Measurements from ENCODE around the gene LRP1B.
"Not testable (repeated sequence)": the region's sequence is repeated elsewhere in the genome, so short reads cannot be mapped to it uniquely, and the experiment has no call there.

LRP1B gene

GRCh38 chr2:140964324-140964723 lies 1166.5 kb downstream of the LRP1B start:
- DNase-seq: not testable (repeated sequence)

- no peak for DNase-seq
These were observed 1180.9 kb downstream of the LRP1B start for GRCh38 chr2:140949932-140950331.

GRCh38 chr2:140947236-140947635 lies 1183.6 kb downstream of the LRP1B start:
- DNase-seq: no peak

- DNase-seq: no peak
These were observed 1186.9 kb downstream of the LRP1B start for GRCh38 chr2:140943867-140944266.

- DNase-seq: no peak
These were observed 1188.5 kb downstream of the LRP1B start for GRCh38 chr2:140942284-140942683.

- DNase-seq: no peak
These were observed 1201.0 kb downstream of the LRP1B start for GRCh38 chr2:140929849-140930248.

- DNase-seq: no peak
These were observed 1212.4 kb downstream of the LRP1B start for GRCh38 chr2:140918426-140918825.

- no peak for DNase-seq
These were observed 1214.4 kb downstream of the LRP1B start for GRCh38 chr2:140916410-140916809.

GRCh38 chr2:140910683-140911082 lies 1220.1 kb downstream of the LRP1B start:
- DNase-seq: no peak

- no peak for DNase-seq
These were observed 1225.6 kb downstream of the LRP1B start for GRCh38 chr2:140905083-140905781.

GRCh38 chr2:140895378-140895777 lies 1235.4 kb downstream of the LRP1B start:
- DNase-seq: no peak

- DNase-seq: no peak
These were observed 1237.1 kb downstream of the LRP1B start for GRCh38 chr2:140893685-140894084.

GRCh38 chr2:140892911-140893637 lies 1237.7 kb downstream of the LRP1B start:
- no peak for DNase-seq

- no peak for DNase-seq
These were observed 1238.4 kb downstream of the LRP1B start for GRCh38 chr2:140892436-140892835.

- no peak for DNase-seq
These were observed 1239.1 kb downstream of the LRP1B start for GRCh38 chr2:140891614-140892212.

GRCh38 chr2:140882671-140883620 lies 1247.9 kb downstream of the LRP1B start:
- no peak for DNase-seq

- no peak for DNase-seq
These were observed 1250.2 kb downstream of the LRP1B start for GRCh38 chr2:140880573-140880972.

- DNase-seq: no peak
These were observed 1254.8 kb downstream of the LRP1B start for GRCh38 chr2:140876015-140876414.

- DNase-seq: no peak
These were observed 1256.8 kb downstream of the LRP1B start for GRCh38 chr2:140873915-140874531.

- no peak for DNase-seq
These were observed 1260.9 kb downstream of the LRP1B start for GRCh38 chr2:140869925-140870324.

GRCh38 chr2:140869107-140869506 lies 1261.7 kb downstream of the LRP1B start:
- DNase-seq: no peak

GRCh38 chr2:140865837-140866236 lies 1265.0 kb downstream of the LRP1B start:
- DNase-seq: no peak

Measured in activated CD8-positive, alpha-beta memory T cell treated with anti-CD3 and anti-CD28 coated beads, Interleukin-2, amount 50 U/mL, for 48 hours (primary cell).